IMR-90 (cell line): ENCODE measurements around the gene ADPRS. TPM values are rescaled to one million over a fixed set of nuclear protein-coding genes. Genes with fewer than 3 reads are reported as not detected.
A peak's percentile ranks its signal among the peaks of the same experiment; 100 is the strongest.

Experiments
- ATAC-seq: fragments of 200-7000 bp; cut with Tn5 transposase; 2 replicates; pipeline ENCODE4 v1.9.1; 2020; ENCODE audit warnings: low read depth, mild to moderate bottlenecking, moderate library complexity
- BruUV-seq: library from RNA; stranded (reverse); fragments of 400-500 nt; replicated peaks from 2 replicates; lab custom pipeline; 2021; lab: Mats Ljungman, UMichigan
- CTCF ChIA-PET: fragments of 300-600 bp; formaldehyde crosslinking; extraction: SDS; loops from one replicate; lab custom pipeline; 2021; ENCODE audit warnings: antibody characterized with exemption; lab: Yijun Ruan, JAX
- POLR2A ChIA-PET: fragments of 300-600 bp; sonication (Branson Sonifier 250); formaldehyde crosslinking; loops from one replicate; lab custom pipeline; 2022; ENCODE audit warnings: antibody characterized with exemption; ENCODE audit not compliant: unreplicated experiment; lab: Charles Lee
- DNase-seq: peaks from one replicate; pipeline ENCODE4 v3.0.0; 2013
- H2AFZ ChIP-seq: replicated peaks from 2 replicates; pipeline ENCODE3; 2013; ENCODE audit warnings: low read length, mild to moderate bottlenecking; ENCODE audit not compliant: poor library complexity
- H2AK5ac ChIP-seq: 2 replicates; pipeline ENCODE4 v1.6.1; 2013; ENCODE audit warnings: low read depth, low read length, inconsistent platforms
- H2AK9ac ChIP-seq: replicated peaks from 2 replicates; pipeline ENCODE3; 2013; ENCODE audit warnings: mild to moderate bottlenecking, low read depth, low read length, moderate library complexity; ENCODE audit not compliant: poor library complexity
- H2BK120ac ChIP-seq: 2 replicates; pipeline ENCODE4 v1.6.1; 2013; ENCODE audit warnings: low read depth, low read length, inconsistent platforms
- H2BK15ac ChIP-seq: 3 replicates; pipeline ENCODE4 v1.6.1; 2013; ENCODE audit warnings: low read depth, low read length, inconsistent platforms
- H2BK20ac ChIP-seq: 2 replicates; pipeline ENCODE4 v1.6.1; 2013; ENCODE audit warnings: low read depth, mild to moderate bottlenecking, inconsistent platforms, low read length, moderate library complexity
- H2BK5ac ChIP-seq: 2 replicates; pipeline ENCODE4 v1.6.1; 2013; ENCODE audit warnings: mild to moderate bottlenecking, low read depth, low read length, inconsistent platforms; ENCODE audit not compliant: poor library complexity, severe bottlenecking
- H3K14ac ChIP-seq: replicated peaks from 2 replicates; pipeline ENCODE4 v1.6.1; 2013; ENCODE audit warnings: low read depth, low read length, inconsistent platforms
- H3K18ac ChIP-seq: 2 replicates; pipeline ENCODE4 v1.6.1; 2013; ENCODE audit warnings: low read depth, low read length, control low read depth
- H3K23ac ChIP-seq: 2 replicates; pipeline ENCODE4 v1.6.1; 2013; ENCODE audit warnings: low read depth, low read length, inconsistent platforms
- H3K27ac ChIP-seq: 2 replicates; pipeline ENCODE4 v1.5.1; 2013; ENCODE audit warnings: mild to moderate bottlenecking, control low read depth, low read length; ENCODE audit not compliant: insufficient read depth
- H3K27me3 ChIP-seq: 2 replicates; pipeline ENCODE4 v1.6.1; 2013; ENCODE audit warnings: low read length; ENCODE audit not compliant: control insufficient read depth, insufficient read depth
- H3K36me3 ChIP-seq: 2 replicates; pipeline ENCODE4 v1.6.1; 2013; ENCODE audit warnings: low read length, mixed read lengths; ENCODE audit not compliant: control insufficient read depth, insufficient read depth
- H3K4ac ChIP-seq: 2 replicates; pipeline ENCODE4 v1.6.1; 2013; ENCODE audit warnings: low read depth, low read length, inconsistent platforms
- H3K4me1 ChIP-seq: 2 replicates; pipeline ENCODE4 v1.6.1; 2013; ENCODE audit warnings: low read length, mixed read lengths; ENCODE audit not compliant: control insufficient read depth, insufficient read depth
- H3K4me2 ChIP-seq: 2 replicates; pipeline ENCODE4 v1.6.1; 2013; ENCODE audit warnings: low read depth, mild to moderate bottlenecking, control low read depth, low read length, moderate library complexity
- H3K4me3 ChIP-seq: 2 replicates; pipeline ENCODE4 v1.5.1; 2013; ENCODE audit warnings: low read depth, mild to moderate bottlenecking, control low read depth, low read length, moderate library complexity; ENCODE audit not compliant: insufficient read depth
- H3K56ac ChIP-seq: 2 replicates; pipeline ENCODE4 v1.6.1; 2013; ENCODE audit warnings: low read length, inconsistent platforms; ENCODE audit not compliant: insufficient read depth; ENCODE audit errors: extremely low read depth
- H3K79me1 ChIP-seq, 2 experiments: 2 replicates each; pipeline ENCODE4 v1.6.1; 2013; ENCODE audit warnings: low read length in 2 of 2, inconsistent platforms in 1 of 2, low read depth in 1 of 2
- H3K9ac ChIP-seq: 2 replicates; pipeline ENCODE4 v1.6.1; 2013; ENCODE audit warnings: low read depth, low read length, control low read depth
- H3K9me1 ChIP-seq: 2 replicates; pipeline ENCODE4 v1.6.1; 2013; ENCODE audit warnings: low read length, inconsistent platforms; ENCODE audit not compliant: insufficient read depth
- H3K9me3 ChIP-seq: 2 replicates; pipeline ENCODE4 v1.6.1; 2013; ENCODE audit warnings: low read length; ENCODE audit not compliant: control insufficient read depth, insufficient read depth
- H4K20me1 ChIP-seq: 2 replicates; pipeline ENCODE4 v1.6.1; 2013; ENCODE audit warnings: low read length, inconsistent platforms; ENCODE audit not compliant: insufficient read depth
- H4K5ac ChIP-seq: 2 replicates; pipeline ENCODE4 v1.6.1; 2013; ENCODE audit warnings: mild to moderate bottlenecking, low read depth, low read length, control low read depth
- H4K8ac ChIP-seq, 2 experiments: 2 replicates each; pipeline ENCODE4 v1.6.1; 2013; ENCODE audit warnings: low read depth in 2 of 2, low read length in 2 of 2, control low read depth in 1 of 2, inconsistent platforms in 1 of 2
- H4K91ac ChIP-seq: 2 replicates; pipeline ENCODE4 v1.6.1; 2013; ENCODE audit warnings: low read depth, low read length, inconsistent platforms; ENCODE audit not compliant: insufficient read depth
- CEBPB ChIP-seq: IDR thresholded peaks from 2 replicates; pipeline ENCODE4 v1.6.1; 2012; ENCODE audit warnings: low read depth, low read length, improper control_type of control experiment
- MXI1 ChIP-seq: IDR thresholded peaks from 2 replicates; pipeline ENCODE4 v1.6.1; 2012; ENCODE audit warnings: low read depth, mild to moderate bottlenecking, low read length, moderate library complexity, borderline replicate concordance
- POLR2A ChIP-seq: IDR thresholded peaks from 2 replicates; pipeline ENCODE4 v1.6.1; 2012; ENCODE audit warnings: mild to moderate bottlenecking, low read depth, low read length
- RCOR1 ChIP-seq: IDR thresholded peaks from 2 replicates; pipeline ENCODE4 v1.6.1; 2012; ENCODE audit warnings: mild to moderate bottlenecking, low read length, improper control_type of control experiment; ENCODE audit not compliant: insufficient replicate concordance
- RFX5 ChIP-seq: IDR thresholded peaks from 2 replicates; pipeline ENCODE4 v1.8.0; 2012; ENCODE audit warnings: low read depth, mild to moderate bottlenecking, low read length, moderate library complexity
- SMC3 ChIP-seq: fragments of 150-350 bp; IDR thresholded peaks from 2 replicates; pipeline ENCODE4 v1.6.1; 2016; ENCODE audit warnings: low read depth, mild to moderate bottlenecking, antibody characterized with exemption, low read length, moderate library complexity
- WGBS, 2 experiments: methylation state at CpG; one replicate each; pipeline versions ENCODE4 v1.1.5 to v1.1.7; 2013; ENCODE audit warnings: missing lambda C conversion rate in 2 of 2; ENCODE audit not compliant: insufficient read length in 1 of 2; ENCODE audit errors: extremely low coverage in 2 of 2; 5-methylcytosine and 5-hydroxymethylcytosine counted together
- dilution Hi-C: fragments of 300-500 bp; cut with HindIII; formaldehyde crosslinking; loops from one replicate; pipeline ENCODE4 v1.14.3; 2018; ENCODE audit warnings: low sequenced_read_pairs; ENCODE audit not compliant: unreplicated experiment
- in situ Hi-C: fragments of 300-500 bp; cut with MboI; formaldehyde crosslinking; loops from 3 replicates; pipeline ENCODE4 v1.14.3; 2019; ENCODE audit warnings: low sequenced_read_pairs, inconsistent platforms, mixed read lengths
- intact Hi-C: fragments of 100-400 bp; cut with micrococcal nuclease; formaldehyde crosslinking; loops from 2 replicates; pipeline ENCODE4 v1.10.0; 2022
- polyA plus RNA-seq, 3 experiments: library from polyadenylated mRNA; depleted of rRNA; stranded (reverse); fragments of >200 nt; gene quantifications; 2 replicates each; pipeline ENCODE4 v1.2.3, GENCODE V29; 2012; ENCODE audit warnings: low replicate concordance in 1 of 3
- total RNA-seq: library from RNA; depleted of rRNA; stranded (reverse); fragments of >200 nt; gene quantifications from 2 replicates; pipeline ENCODE4 v1.2.3, GENCODE V29; 2012

The ADPRS gene
- total and polyA plus RNA-seq, 2 of the 4 experiments (the other 2 are of a cell fraction): 31.0 to 37.2 TPM

DNA sequence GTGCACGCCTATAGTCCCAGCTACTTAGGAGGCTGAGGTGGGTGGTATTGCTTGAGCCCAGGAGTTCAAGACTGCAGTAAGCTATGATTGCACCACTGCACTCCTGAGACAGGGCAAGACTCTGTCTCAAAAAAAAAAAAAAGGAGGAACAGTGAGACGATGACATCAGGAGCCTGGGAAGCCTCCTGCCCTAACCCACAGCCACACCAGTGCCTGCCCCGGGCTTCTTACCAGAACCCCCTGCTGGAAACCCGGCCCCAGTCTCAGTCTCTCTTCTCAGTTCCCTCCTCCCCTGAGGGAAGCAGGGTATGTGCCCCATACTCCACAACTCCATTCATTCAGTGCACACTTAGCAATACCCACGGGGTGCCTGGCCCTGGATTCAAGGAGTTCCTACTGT is 27.2 kb downstream of the ADPRS start:
- no TSS peak for BruUV-seq
- CTCF ChIA-PET: interaction anchor here (1.3 to 1.6 kb wide), 2 partner anchors 13 to 19 kb away, joined by 3 to 7 read pairs; no protein-coding TSS in a partner anchor

More for the DNA sequence above, 27.2 kb downstream of the ADPRS start:
- H3K23ac ChIP-seq: no peak overlapping the region
- no peak overlapping the region for H4K5ac ChIP-seq
- H2AK9ac ChIP-seq: no peak overlapping the region
- H2BK5ac ChIP-seq: no peak overlapping the region
- no peak overlapping the region for H3K18ac ChIP-seq
- peaks cover 7% of the 10 kb centered on the region; the same call in 1 of the 2 replicates for H3K9me1 ChIP-seq
- POLR2A ChIA-PET: no interaction called here
- H2AFZ ChIP-seq: peak overlapping the region; percentile 60
- H2AK5ac ChIP-seq: no peak overlapping the region
- no peak overlapping the region for H2BK120ac ChIP-seq
- H3K14ac ChIP-seq: no peak overlapping the region
- H2BK15ac ChIP-seq: no peak overlapping the region
- DNase-seq (peak; percentile 28), ATAC-seq (no peak)
- no peak overlapping the region for H3K4me3 ChIP-seq
- no peak overlapping the region for H3K4me2 ChIP-seq
- WGBS, 2 experiments: 60% methylated on average over 2 of the region's 5 CpGs; no CpG with 5 or more reads in 1 of the 2 experiments
- TF ChIP-seq POLR2A: no peak
- TF ChIP-seq RFX5: no peak
- TF ChIP-seq RCOR1: no peak
- TF ChIP-seq MXI1: no peak
- TF ChIP-seq SMC3: no peak
- TF ChIP-seq CEBPB: peak; percentile 42; the same call in 1 of the 2 replicates
- H3K56ac ChIP-seq: no peak overlapping the region
- intact Hi-C loops (no loop called here), dilution Hi-C loops (no loop called here), in situ Hi-C loops (loop anchor here (25.0 kb wide), 1 partner anchor 296 kb away; no protein-coding TSS in a partner anchor)
- H4K8ac ChIP-seq: peak overlapping the region; percentile 29 to 52; a peak in 2 of 4 replicates
- H4K91ac ChIP-seq: no peak overlapping the region
- no peak overlapping the region for H3K9ac ChIP-seq
- no peaks in the 10 kb centered on the region; the same call in 1 of the 2 replicates for H4K20me1 ChIP-seq
- H3K27me3 ChIP-seq: no peaks in the 10 kb centered on the region
- no peaks in the 10 kb centered on the region for H3K79me1 ChIP-seq
- no peaks in the 10 kb centered on the region for H3K36me3 ChIP-seq
- no peak overlapping the region for H3K27ac ChIP-seq
- H3K9me3 ChIP-seq: no peaks in the 10 kb centered on the region
- H2BK20ac ChIP-seq: no peak overlapping the region
- H3K4ac ChIP-seq: peak overlapping the region; percentile 26; the same call in 1 of the 2 replicates
- H3K4me1 ChIP-seq: peaks cover 13% of the 10 kb centered on the region
